ENCODE results near the gene PTPN6.

Gene PTPN6

GRCh38 chr12:6955108-6956020 lies 4.2 kb downstream of the PTPN6 start:
- peak overlapping the region; percentile 97 for H3K4me3 ChIP-seq (ENCODE audit: low read depth, low read length)
- TF ChIP-seq CTCF (IDR thresholded peaks at IDR 0.05; ENCODE audit: borderline replicate concordance, insufficient read depth, low read depth, low read length), result no peak

GRCh38 chr12:6956021-6956727 lies 5.0 kb downstream of the PTPN6 start:
- H3K4me3 ChIP-seq (ENCODE audit: low read depth, low read length), result peak overlapping the region; percentile 10
- no peak for TF ChIP-seq CTCF (IDR thresholded peaks at IDR 0.05; ENCODE audit: borderline replicate concordance, insufficient read depth, low read depth, low read length)

- no peak for TF ChIP-seq CTCF (IDR thresholded peaks at IDR 0.05; ENCODE audit: borderline replicate concordance, insufficient read depth, low read depth, low read length)
- no peak overlapping the region for H3K4me3 ChIP-seq (ENCODE audit: low read depth, low read length)
These were observed 6.1 kb downstream of the PTPN6 start for GRCh38 chr12:6957151-6957701.

- H3K4me3 ChIP-seq (ENCODE audit: low read depth, low read length), result peak overlapping the region; percentile 50
These were observed 6.8 kb downstream of the PTPN6 start for GRCh38 chr12:6957741-6958608.

GRCh38 chr12:6958609-6959057 lies 7.5 kb downstream of the PTPN6 start:
- TF ChIP-seq CTCF (IDR thresholded peaks at IDR 0.05; ENCODE audit: borderline replicate concordance, insufficient read depth, low read depth, low read length), result no peak
- H3K4me3 ChIP-seq (ENCODE audit: low read depth, low read length), result peak overlapping the region; percentile 50

More at GRCh38 chr12:6957741-6958608, 6.8 kb downstream of the PTPN6 start:
- no peak for TF ChIP-seq CTCF (IDR thresholded peaks at IDR 0.05; ENCODE audit: borderline replicate concordance, insufficient read depth, low read depth, low read length)

- peak overlapping the region; percentile 50 for H3K4me3 ChIP-seq (ENCODE audit: low read depth, low read length)
- no peak for TF ChIP-seq CTCF (IDR thresholded peaks at IDR 0.05; ENCODE audit: borderline replicate concordance, insufficient read depth, low read depth, low read length)
These were observed 8.1 kb downstream of the PTPN6 start for GRCh38 chr12:6959058-6959804.
